Liver (tissue), 9 donors: ENCODE results near the gene CTTN. TPM values are rescaled to one million over a fixed set of nuclear protein-coding genes. Genes with fewer than 3 reads are reported as not detected.

Experiments
- DNase-seq: peaks from one replicate; pipeline ENCODE4 v3.0.0-alpha.2; 2017; ENCODE audit warnings: low spot score
- H3K27ac ChIP-seq, 2 donors: one replicate each; pipeline ENCODE4 v1.7.0; 2013; ENCODE audit warnings: inconsistent platforms in 2 of 2, low read length in 2 of 2, control low read depth in 1 of 2, low read depth in 1 of 2, mild to moderate bottlenecking in 1 of 2
- H3K27me3 ChIP-seq, 4 donors: one replicate each; pipeline versions ENCODE4 v1.6.1 to v1.7.0; 2013; ENCODE audit warnings: low read length in 3 of 4, inconsistent platforms in 1 of 4, mild to moderate bottlenecking in 1 of 4, moderate library complexity in 1 of 4; ENCODE audit not compliant: control insufficient read depth in 4 of 4, insufficient read depth in 4 of 4
- H3K36me3 ChIP-seq, 4 donors: one replicate each; pipeline versions ENCODE4 v1.6.1 to v1.7.0; 2013; ENCODE audit warnings: low read length in 3 of 4, mild to moderate bottlenecking in 3 of 4, low read depth in 1 of 4, moderate library complexity in 1 of 4; ENCODE audit not compliant: control insufficient read depth in 4 of 4, insufficient read depth in 3 of 4
- H3K4me1 ChIP-seq, 4 donors: one replicate each; pipeline versions ENCODE4 v1.6.1 to v1.7.0; 2013; ENCODE audit warnings: low read length in 3 of 4, mild to moderate bottlenecking in 3 of 4, moderate library complexity in 1 of 4; ENCODE audit not compliant: control insufficient read depth in 4 of 4, insufficient read depth in 4 of 4
- H3K4me3 ChIP-seq, 3 donors: one replicate each; pipeline versions ENCODE4 v1.6.1 to v1.7.0; 2013; ENCODE audit warnings: low read length in 3 of 3, control low read depth in 1 of 3, low read depth in 1 of 3, mild to moderate bottlenecking in 1 of 3
- H3K9ac ChIP-seq, 2 donors: one replicate each; pipeline ENCODE4 v1.7.0; 2013; ENCODE audit warnings: low read length in 2 of 2, mild to moderate bottlenecking in 2 of 2, moderate library complexity in 2 of 2, control low read depth in 1 of 2, low read depth in 1 of 2
- H3K9me3 ChIP-seq, 4 donors: one replicate each; pipeline versions ENCODE4 v1.6.1 to v1.7.0; 2013; ENCODE audit warnings: low read length in 3 of 4; ENCODE audit not compliant: control insufficient read depth in 4 of 4
- ATF3 ChIP-seq: IDR thresholded peaks from 2 replicates; pipeline ENCODE4 v1.6.1; 2016; ENCODE audit warnings: antibody characterized with exemption
- CTCF ChIP-seq: fragments of 150-350 bp; IDR thresholded peaks from 2 replicates; pipeline ENCODE4 v1.5.1; 2017; ENCODE audit warnings: improper control_type of control experiment, low read depth, low read length; ENCODE audit not compliant: missing input control
- EGR1 ChIP-seq, 2 donors: IDR thresholded peaks; 2 replicates each; pipeline ENCODE4 v1.6.1; 2016 to 2018; ENCODE audit warnings: antibody characterized with exemption in 2 of 2, low read depth in 2 of 2
- FOXA1 ChIP-seq: IDR thresholded peaks from 2 replicates; pipeline ENCODE4 v1.6.1; 2016; ENCODE audit warnings: antibody characterized with exemption
- FOXA2 ChIP-seq: IDR thresholded peaks from 2 replicates; pipeline ENCODE4 v1.6.1; 2016; ENCODE audit warnings: antibody characterized with exemption
- GABPA ChIP-seq, 2 donors: IDR thresholded peaks in 1 of 2; conservative IDR thresholded peaks in 1 of 2; 2 replicates each; pipeline ENCODE4 v1.6.1; 2016; ENCODE audit warnings: antibody characterized with exemption in 2 of 2, mild to moderate bottlenecking in 1 of 2, moderate library complexity in 1 of 2
- HNF4A ChIP-seq, 2 donors: conservative IDR thresholded peaks; 2 replicates each; pipeline ENCODE4 v1.6.1; 2016; ENCODE audit warnings: antibody characterized with exemption in 2 of 2, mild to moderate bottlenecking in 2 of 2
- HNF4G ChIP-seq: IDR thresholded peaks from 2 replicates; pipeline ENCODE4 v1.6.1; 2016; ENCODE audit warnings: antibody characterized with exemption
- JUND ChIP-seq, 2 donors: IDR thresholded peaks; 2 replicates each; pipeline ENCODE4 v1.6.1; 2016; ENCODE audit warnings: antibody characterized with exemption in 2 of 2
- MAX ChIP-seq: IDR thresholded peaks from 2 replicates; pipeline ENCODE4 v1.6.1; 2016; ENCODE audit warnings: antibody characterized with exemption
- NR2F2 ChIP-seq: IDR thresholded peaks from 2 replicates; pipeline ENCODE4 v1.6.1; 2016; ENCODE audit warnings: antibody characterized with exemption
- RAD21 ChIP-seq, 2 donors: IDR thresholded peaks; 2 replicates each; pipeline ENCODE4 v1.6.1; 2016; ENCODE audit warnings: antibody characterized with exemption in 2 of 2, mild to moderate bottlenecking in 2 of 2
- REST ChIP-seq: IDR thresholded peaks from 2 replicates; pipeline ENCODE4 v1.6.1; 2016; ENCODE audit warnings: antibody characterized with exemption, mild to moderate bottlenecking
- RXRA ChIP-seq, 2 donors: IDR thresholded peaks; 2 replicates each; pipeline ENCODE4 v1.6.1; 2017 to 2018; ENCODE audit warnings: antibody characterized with exemption in 2 of 2, mild to moderate bottlenecking in 1 of 2
- SP1 ChIP-seq: IDR thresholded peaks from 2 replicates; pipeline ENCODE4 v1.6.1; 2018; ENCODE audit warnings: antibody characterized with exemption, mild to moderate bottlenecking
- TAF1 ChIP-seq: conservative IDR thresholded peaks from 2 replicates; pipeline ENCODE4 v1.6.1; 2016; ENCODE audit warnings: antibody characterized with exemption, mild to moderate bottlenecking
- YY1 ChIP-seq: IDR thresholded peaks from 2 replicates; pipeline ENCODE4 v1.6.1; 2016; ENCODE audit warnings: antibody characterized with exemption, mild to moderate bottlenecking
- ZBTB33 ChIP-seq: IDR thresholded peaks from 2 replicates; pipeline ENCODE4 v1.6.1; 2016; ENCODE audit warnings: antibody characterized with exemption
- WGBS: extraction: QIAGEN DNeasy Blood & Tissue Kit; methylation state at CpG from one replicate; pipeline ENCODE4 v1.1.7; 2013; 5-methylcytosine and 5-hydroxymethylcytosine counted together
- polyA plus RNA-seq, 2 donors: library from polyadenylated mRNA; stranded (reverse) in 1 of 2; unstranded in 1 of 2; fragments of 200-250 nt in 1 of 2; fragments of >200 nt in 1 of 2; fragmentation: Nextera tagmentation in 1 of 2; extraction: Ambion mirVana in 1 of 2; gene quantifications; one replicate each; pipeline versions ENCODE4 v1.2.1 to v1.2.3, GENCODE V29; 2013 to 2015
- total RNA-seq, 2 donors: library from RNA; depleted of rRNA; stranded (reverse); fragments of >200 nt; gene quantifications; one replicate each; pipeline ENCODE4 v1.2.3, GENCODE V29; 2014
- donor health status: healthy.
- donor health status: healthy.
- donor health status: healthy.
- donor health status: healthy.
- donor health status: healthy.

CTTN gene
- total and polyA plus RNA-seq, 4 donors: 38.7 to 136 (median 45.4) TPM

- no peak for TF ChIP-seq ZBTB33
- no peak for TF ChIP-seq SP1
- TF ChIP-seq HNF4G: no peak
- no peak for TF ChIP-seq FOXA2
- no peak for TF ChIP-seq EGR1 (IDR thresholded peaks at IDR 0.05; ENCODE audit: low read depth in 2 of 2)
- no peak for TF ChIP-seq RAD21 (IDR thresholded peaks at IDR 0.05)
- TF ChIP-seq FOXA1: no peak
- no peak for TF ChIP-seq HNF4A (conservative IDR thresholded peaks at IDR 0.05)
- TF ChIP-seq ATF3: no peak
- TF ChIP-seq MAX: no peak
- no peak for TF ChIP-seq RXRA (IDR thresholded peaks at IDR 0.05)
- TF ChIP-seq YY1: no peak
- TF ChIP-seq TAF1: no peak
Measured at GRCh38 chr11:70376621-70377020, 21.7 kb upstream of the CTTN start (continued).

GRCh38 chr11:70377645-70378044, 20.7 kb upstream of the CTTN start:
- Histone ChIP-seq H3K36me3 (peaks cover 8 to 64% (median 52%) of the 10 kb centered on the region in 4 donors), H3K4me3 (no peak overlapping the region), H3K27ac (no peak overlapping the region), H3K27me3 (no peaks in the 10 kb centered on the region), H3K9ac (no peak overlapping the region), H3K9me3 (no peaks in the 10 kb centered on the region), H3K4me1 (no peaks in the 10 kb centered on the region)
- no peak for DNase-seq
- 97% methylated on average over 8 of the region's 8 CpGs for WGBS
- TF ChIP-seq EGR1 (IDR thresholded peaks at IDR 0.05; ENCODE audit: low read depth in 2 of 2) (no peak), ZBTB33 (no peak), HNF4A (conservative IDR thresholded peaks at IDR 0.05) (no peak), GABPA (IDR thresholded peaks at IDR 0.05 in 1 of 2, conservative IDR thresholded peaks at IDR 0.05 in 1 of 2) (no peak), CTCF (no peak), FOXA2 (no peak), MAX (no peak), ATF3 (no peak), RXRA (IDR thresholded peaks at IDR 0.05) (no peak), YY1 (no peak), REST (no peak), HNF4G (no peak), FOXA1 (no peak), NR2F2 (no peak), JUND (IDR thresholded peaks at IDR 0.05) (no peak), SP1 (no peak), TAF1 (no peak), RAD21 (IDR thresholded peaks at IDR 0.05) (no peak)
